ENCODE data around the gene MUC15.

GRCh38 chr11:26554455-26554854 lies 17.6 kb downstream of the MUC15 start:
- TF ChIP-seq POLR2A (IDR thresholded peaks at IDR 0.05) = no peak
- no peak for TF ChIP-seq CTCF (IDR thresholded peaks at IDR 0.05)
- TF ChIP-seq POLR2AphosphoS5 (IDR thresholded peaks at IDR 0.05) = no peak
- TF ChIP-seq EP300 (IDR thresholded peaks at IDR 0.05) = no peak

All from sigmoid colon (tissue), 4 donors.